ENCODE results near the gene BRCA2.

DNA sequence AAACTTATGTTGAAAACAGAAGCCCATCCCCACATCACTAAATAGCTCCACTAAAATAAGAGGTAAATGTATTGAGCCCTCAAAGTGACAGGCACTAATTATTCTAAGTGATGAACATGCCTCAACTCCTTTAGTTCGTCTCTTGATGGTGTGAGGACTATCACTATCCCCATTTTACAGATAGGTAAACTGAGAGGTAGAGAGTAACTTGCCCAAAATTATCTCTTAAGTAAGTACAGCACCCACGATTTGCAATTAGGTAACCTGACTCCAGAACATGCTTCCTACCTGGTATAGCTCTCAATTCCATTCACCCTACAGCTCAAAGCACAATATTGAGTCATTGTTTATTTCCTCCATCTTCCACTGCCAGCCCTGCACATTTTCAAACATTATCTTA is 12.8 kb upstream of the BRCA2 start:
- TF ChIP-seq, protein P1, sequence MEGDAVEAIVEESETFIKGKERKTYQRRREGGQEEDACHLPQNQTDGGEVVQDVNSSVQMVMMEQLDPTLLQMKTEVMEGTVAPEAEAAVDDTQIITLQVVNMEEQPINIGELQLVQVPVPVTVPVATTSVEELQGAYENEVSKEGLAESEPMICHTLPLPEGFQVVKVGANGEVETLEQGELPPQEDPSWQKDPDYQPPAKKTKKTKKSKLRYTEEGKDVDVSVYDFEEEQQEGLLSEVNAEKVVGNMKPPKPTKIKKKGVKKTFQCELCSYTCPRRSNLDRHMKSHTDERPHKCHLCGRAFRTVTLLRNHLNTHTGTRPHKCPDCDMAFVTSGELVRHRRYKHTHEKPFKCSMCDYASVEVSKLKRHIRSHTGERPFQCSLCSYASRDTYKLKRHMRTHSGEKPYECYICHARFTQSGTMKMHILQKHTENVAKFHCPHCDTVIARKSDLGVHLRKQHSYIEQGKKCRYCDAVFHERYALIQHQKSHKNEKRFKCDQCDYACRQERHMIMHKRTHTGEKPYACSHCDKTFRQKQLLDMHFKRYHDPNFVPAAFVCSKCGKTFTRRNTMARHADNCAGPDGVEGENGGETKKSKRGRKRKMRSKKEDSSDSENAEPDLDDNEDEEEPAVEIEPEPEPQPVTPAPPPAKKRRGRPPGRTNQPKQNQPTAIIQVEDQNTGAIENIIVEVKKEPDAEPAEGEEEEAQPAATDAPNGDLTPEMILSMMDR (conservative IDR thresholded peaks at IDR 0.05; ENCODE audit: low read length), result no peak
- no peak for TF ChIP-seq EZH2phosphoT487 (IDR thresholded peaks at IDR 0.05; ENCODE audit: borderline replicate concordance)
